ENCODE results near the gene LSAMP. TPM values are rescaled to one million over a fixed set of nuclear protein-coding genes. Genes with fewer than 3 reads are reported as not detected.

Gene LSAMP
- total RNA-seq, 1 experiment from 2014 or later, result 0.90 TPM

DNA sequence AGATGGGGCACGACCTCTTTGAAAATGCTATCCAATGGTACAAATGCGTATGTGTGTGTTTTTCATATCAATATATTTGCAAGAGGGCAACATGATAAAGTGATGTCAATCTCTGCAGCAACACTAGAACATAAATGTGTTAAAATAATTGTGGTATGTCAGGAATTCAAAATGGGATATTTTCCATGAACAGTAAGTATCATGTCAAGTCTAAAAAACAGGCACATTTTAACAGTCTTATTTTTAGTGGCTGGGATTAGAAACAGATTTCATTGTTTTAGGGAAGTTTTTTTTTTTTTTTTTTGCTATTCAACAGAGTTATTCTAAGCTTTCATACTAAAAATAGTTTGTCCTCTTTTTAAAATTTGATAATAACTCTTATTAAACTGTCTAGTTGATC lies 612.2 kb downstream of the LSAMP start:
- H2BK20ac ChIP-seq (ENCODE audit: low read depth, low read length, poor library complexity, severe bottlenecking), result no peak overlapping the region
- no peaks in the 10 kb centered on the region for H3K36me3 Mint-ChIP-seq (ENCODE audit: insufficient read depth in 1 of 3, low read depth in 3 of 3)
- H2AFZ ChIP-seq (ENCODE audit: low read length), result no peak overlapping the region
- no peak for DNase-seq
- no peak overlapping the region for H2BK12ac ChIP-seq (ENCODE audit: insufficient read length, low read depth, low read length)
- H4K5ac ChIP-seq (ENCODE audit: insufficient read length, low read depth, low read length), result no peak overlapping the region
- H3K4me2 ChIP-seq (ENCODE audit: insufficient read depth, insufficient read length, low read length), result no peak overlapping the region
- H3K9me3 Mint-ChIP-seq, result no peaks in the 10 kb centered on the region
- peaks cover 23 to 34% of the 10 kb centered on the region in 2 experiments for H3K4me1 Mint-ChIP-seq
- no peak overlapping the region for H3K14ac ChIP-seq (ENCODE audit: insufficient read depth, low read length)
- H3K79me2 ChIP-seq (ENCODE audit: insufficient read depth, low read length), result no peaks in the 10 kb centered on the region
- no peaks in the 10 kb centered on the region for H3K79me1 ChIP-seq (ENCODE audit: insufficient read depth, low read depth, low read length, poor library complexity, severe bottlenecking)
- no peak overlapping the region for H3K27ac Mint-ChIP-seq
- no peak overlapping the region for H3T11ph ChIP-seq (ENCODE audit: low read length)
- no peak overlapping the region for H2BK15ac ChIP-seq (ENCODE audit: low read depth, low read length)
- H3K4me3 Mint-ChIP-seq, result no peak overlapping the region
- H2AK5ac ChIP-seq (ENCODE audit: insufficient read length, low read length), result no peak overlapping the region
- H3K4me1 ChIP-seq (ENCODE audit: insufficient read depth, low read length), result peaks cover 2% of the 10 kb centered on the region; the same call in 1 of the 2 replicates
- H3K56ac ChIP-seq (ENCODE audit: insufficient read length, low read depth, low read length), result no peak overlapping the region
- no peak overlapping the region for H2BK120ac ChIP-seq (ENCODE audit: low read depth, low read length, poor library complexity, severe bottlenecking)
- no peak overlapping the region for H3K23ac ChIP-seq (ENCODE audit: insufficient read length, low read depth, low read length)
- H4K91ac ChIP-seq (ENCODE audit: insufficient read length, low read depth, low read length), result no peak overlapping the region
- H4K8ac ChIP-seq (replicated peaks; ENCODE audit: insufficient read length, low read depth, low read length), result no peak overlapping the region
- H2BK5ac ChIP-seq (ENCODE audit: insufficient read length, low read length), result no peak overlapping the region
- H3K27ac ChIP-seq (ENCODE audit: insufficient read length, low read depth, low read length), result no peak overlapping the region
- no peak overlapping the region for H3K9ac ChIP-seq (ENCODE audit: extremely low read depth, insufficient read length, low read length)
- no peak overlapping the region for H3K4ac ChIP-seq (ENCODE audit: low read depth, low read length)
- H3K9me3 ChIP-seq (ENCODE audit: control insufficient read depth, low read depth, low read length), result no peaks in the 10 kb centered on the region
- no peak overlapping the region for H3K18ac ChIP-seq (ENCODE audit: insufficient read length, low read depth, low read length)
- H4K20me1 ChIP-seq (ENCODE audit: control insufficient read depth, insufficient read depth, insufficient read length), result no peaks in the 10 kb centered on the region
- TF ChIP-seq, protein P1, sequence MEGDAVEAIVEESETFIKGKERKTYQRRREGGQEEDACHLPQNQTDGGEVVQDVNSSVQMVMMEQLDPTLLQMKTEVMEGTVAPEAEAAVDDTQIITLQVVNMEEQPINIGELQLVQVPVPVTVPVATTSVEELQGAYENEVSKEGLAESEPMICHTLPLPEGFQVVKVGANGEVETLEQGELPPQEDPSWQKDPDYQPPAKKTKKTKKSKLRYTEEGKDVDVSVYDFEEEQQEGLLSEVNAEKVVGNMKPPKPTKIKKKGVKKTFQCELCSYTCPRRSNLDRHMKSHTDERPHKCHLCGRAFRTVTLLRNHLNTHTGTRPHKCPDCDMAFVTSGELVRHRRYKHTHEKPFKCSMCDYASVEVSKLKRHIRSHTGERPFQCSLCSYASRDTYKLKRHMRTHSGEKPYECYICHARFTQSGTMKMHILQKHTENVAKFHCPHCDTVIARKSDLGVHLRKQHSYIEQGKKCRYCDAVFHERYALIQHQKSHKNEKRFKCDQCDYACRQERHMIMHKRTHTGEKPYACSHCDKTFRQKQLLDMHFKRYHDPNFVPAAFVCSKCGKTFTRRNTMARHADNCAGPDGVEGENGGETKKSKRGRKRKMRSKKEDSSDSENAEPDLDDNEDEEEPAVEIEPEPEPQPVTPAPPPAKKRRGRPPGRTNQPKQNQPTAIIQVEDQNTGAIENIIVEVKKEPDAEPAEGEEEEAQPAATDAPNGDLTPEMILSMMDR (conservative IDR thresholded peaks at IDR 0.05), result no peak
- no CpG with 5 or more reads among the region's 2 CpGs for WGBS (ENCODE audit: extremely low coverage, insufficient read length, low lambda C conversion rate)
- no peaks in the 10 kb centered on the region for H3K23me2 ChIP-seq (ENCODE audit: insufficient read length, low read depth, low read length, poor library complexity, severe bottlenecking)
- H3K27me3 ChIP-seq (ENCODE audit: insufficient read depth, low read length), result no peaks in the 10 kb centered on the region
- H3K27me3 Mint-ChIP-seq (ENCODE audit: low read depth), result no peaks in the 10 kb centered on the region
